PFSK-1 (cell line): ENCODE measurements around the gene ACSF2.

ENCODE experiments used
- FOXP2 ChIP-seq: optimal IDR thresholded peaks from 2 replicates; pipeline ENCODE3; 2011; ENCODE audit warnings: borderline replicate concordance, control low read depth, inconsistent platforms; ENCODE audit not compliant: insufficient read depth; ENCODE audit errors: extremely low read length, extremely low read depth
- POLR2AphosphoS5 ChIP-seq: IDR thresholded peaks from 2 replicates; pipeline ENCODE4 v1.6.1; 2012; ENCODE audit warnings: low read depth, mild to moderate bottlenecking, control low read depth, low read length, moderate library complexity
- SIN3A ChIP-seq: IDR thresholded peaks from 2 replicates; pipeline ENCODE4 v1.6.1; 2012; ENCODE audit warnings: mild to moderate bottlenecking, low read length, moderate library complexity, borderline replicate concordance; ENCODE audit not compliant: insufficient read depth
- TAF1 ChIP-seq: IDR thresholded peaks from 2 replicates; pipeline ENCODE4 v1.6.1; 2012; ENCODE audit warnings: low read length, control low read depth, borderline replicate concordance; ENCODE audit not compliant: insufficient read depth
- TF ChIP-seq, protein P1 (sequence below), 2 experiments: IDR thresholded peaks; 2 replicates each; pipeline versions ENCODE4 v1.6.1 to v1.8.0; 2011 to 2012; ENCODE audit warnings: low read depth in 2 of 2, low read length in 2 of 2, control low read depth in 1 of 2, inconsistent platforms in 1 of 2, mild to moderate bottlenecking in 1 of 2, moderate library complexity in 1 of 2; ENCODE audit not compliant: insufficient read depth in 1 of 2

ACSF2 gene

DNA sequence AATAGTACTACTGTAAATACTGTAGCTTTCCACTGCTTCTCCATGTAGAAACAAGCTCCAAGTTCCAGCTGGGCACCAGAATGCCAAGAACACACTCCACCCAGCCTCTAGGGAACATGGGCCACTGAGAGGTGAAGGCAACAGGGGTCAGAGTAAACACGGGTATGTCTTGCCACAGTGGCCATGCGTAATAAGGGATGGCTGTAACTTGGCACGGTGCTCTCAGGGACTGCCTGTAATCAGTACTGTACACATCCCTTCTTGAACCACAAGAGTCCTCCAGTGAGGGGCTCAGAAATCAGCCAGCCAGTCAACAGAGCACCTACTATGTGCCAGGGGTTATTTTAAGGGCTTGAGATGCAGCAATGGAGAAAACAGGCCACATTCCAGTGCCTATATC lies 39.5 kb upstream of the ACSF2 start:
- no peak for TF ChIP-seq TAF1

DNA sequence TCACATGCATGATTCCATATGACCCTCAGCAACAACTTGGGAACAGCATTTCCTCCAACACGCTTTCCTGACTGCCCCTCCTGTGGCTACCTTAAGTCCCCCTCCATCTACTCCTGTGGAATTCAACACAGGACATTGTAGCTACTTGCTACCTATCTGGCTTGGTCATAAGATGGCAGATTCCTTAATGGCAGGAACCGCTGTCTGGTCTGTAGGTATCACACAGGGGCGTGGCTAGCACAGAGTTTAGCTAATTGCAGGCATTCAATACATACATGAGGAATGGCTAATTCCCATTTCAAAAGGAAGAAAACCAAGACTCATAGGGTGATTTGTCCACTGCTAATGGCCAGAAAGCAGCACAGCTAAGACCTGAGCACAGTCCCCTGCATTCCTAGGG lies 37.3 kb upstream of the ACSF2 start:
- TF ChIP-seq FOXP2 (no peak), TAF1 (no peak), POLR2AphosphoS5 (no peak)
- TF ChIP-seq, protein P1, sequence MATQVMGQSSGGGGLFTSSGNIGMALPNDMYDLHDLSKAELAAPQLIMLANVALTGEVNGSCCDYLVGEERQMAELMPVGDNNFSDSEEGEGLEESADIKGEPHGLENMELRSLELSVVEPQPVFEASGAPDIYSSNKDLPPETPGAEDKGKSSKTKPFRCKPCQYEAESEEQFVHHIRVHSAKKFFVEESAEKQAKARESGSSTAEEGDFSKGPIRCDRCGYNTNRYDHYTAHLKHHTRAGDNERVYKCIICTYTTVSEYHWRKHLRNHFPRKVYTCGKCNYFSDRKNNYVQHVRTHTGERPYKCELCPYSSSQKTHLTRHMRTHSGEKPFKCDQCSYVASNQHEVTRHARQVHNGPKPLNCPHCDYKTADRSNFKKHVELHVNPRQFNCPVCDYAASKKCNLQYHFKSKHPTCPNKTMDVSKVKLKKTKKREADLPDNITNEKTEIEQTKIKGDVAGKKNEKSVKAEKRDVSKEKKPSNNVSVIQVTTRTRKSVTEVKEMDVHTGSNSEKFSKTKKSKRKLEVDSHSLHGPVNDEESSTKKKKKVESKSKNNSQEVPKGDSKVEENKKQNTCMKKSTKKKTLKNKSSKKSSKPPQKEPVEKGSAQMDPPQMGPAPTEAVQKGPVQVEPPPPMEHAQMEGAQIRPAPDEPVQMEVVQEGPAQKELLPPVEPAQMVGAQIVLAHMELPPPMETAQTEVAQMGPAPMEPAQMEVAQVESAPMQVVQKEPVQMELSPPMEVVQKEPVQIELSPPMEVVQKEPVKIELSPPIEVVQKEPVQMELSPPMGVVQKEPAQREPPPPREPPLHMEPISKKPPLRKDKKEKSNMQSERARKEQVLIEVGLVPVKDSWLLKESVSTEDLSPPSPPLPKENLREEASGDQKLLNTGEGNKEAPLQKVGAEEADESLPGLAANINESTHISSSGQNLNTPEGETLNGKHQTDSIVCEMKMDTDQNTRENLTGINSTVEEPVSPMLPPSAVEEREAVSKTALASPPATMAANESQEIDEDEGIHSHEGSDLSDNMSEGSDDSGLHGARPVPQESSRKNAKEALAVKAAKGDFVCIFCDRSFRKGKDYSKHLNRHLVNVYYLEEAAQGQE (IDR thresholded peaks at IDR 0.05; ENCODE audit: insufficient read depth in 1 of 2, low read depth in 2 of 2, low read length in 2 of 2), result no peak

DNA sequence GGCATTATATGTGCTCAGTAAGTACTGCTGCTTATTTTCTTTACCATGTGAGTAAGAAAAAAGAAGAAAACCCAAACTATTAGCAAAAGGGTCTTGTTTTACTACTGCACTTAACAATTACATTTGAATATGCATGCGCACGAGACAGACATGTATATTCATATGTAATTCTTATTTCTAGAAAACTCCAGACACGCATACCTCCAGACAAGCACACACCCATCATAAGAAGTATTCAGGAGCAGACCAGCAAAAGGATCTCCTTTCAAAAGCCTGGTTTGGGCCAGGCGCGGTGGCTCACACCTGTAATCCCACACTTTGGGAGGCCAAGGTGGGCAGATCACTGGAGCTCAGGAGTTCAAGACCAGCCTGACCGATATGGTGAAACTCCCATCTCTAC lies 36.5 kb upstream of the ACSF2 start:
- no peak for TF ChIP-seq SIN3A
- TF ChIP-seq TAF1, result no peak
- TF ChIP-seq, protein P1 (IDR thresholded peaks at IDR 0.05; ENCODE audit: insufficient read depth in 1 of 2, low read depth in 2 of 2, low read length in 2 of 2), result no peak
- TF ChIP-seq FOXP2, result no peak
- TF ChIP-seq POLR2AphosphoS5, result no peak

DNA sequence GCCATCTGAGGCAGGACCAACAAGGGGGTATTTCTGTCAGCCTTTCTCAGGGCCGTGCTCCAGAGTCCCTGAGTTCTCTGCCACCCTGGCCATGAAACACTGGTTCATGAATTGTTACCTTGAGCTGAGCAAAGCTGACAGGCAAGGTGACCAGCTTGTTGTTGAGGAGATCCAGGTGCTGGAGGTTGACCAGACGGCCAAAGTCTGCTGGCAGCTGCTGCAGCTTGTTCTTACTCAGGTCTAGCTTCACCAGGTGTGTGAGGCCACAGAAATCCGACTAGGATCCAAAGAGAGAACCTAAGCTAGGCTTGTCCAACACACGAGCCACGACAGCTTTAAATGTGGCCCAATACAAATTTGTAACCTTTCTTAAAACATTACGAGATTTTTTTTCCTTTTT lies 33.4 kb upstream of the ACSF2 start:
- TF ChIP-seq, protein P1 (IDR thresholded peaks at IDR 0.05; ENCODE audit: insufficient read depth in 1 of 2, low read depth in 2 of 2, low read length in 2 of 2), result no peak
- TF ChIP-seq SIN3A (no peak), FOXP2 (no peak), POLR2AphosphoS5 (no peak), TAF1 (no peak)

DNA sequence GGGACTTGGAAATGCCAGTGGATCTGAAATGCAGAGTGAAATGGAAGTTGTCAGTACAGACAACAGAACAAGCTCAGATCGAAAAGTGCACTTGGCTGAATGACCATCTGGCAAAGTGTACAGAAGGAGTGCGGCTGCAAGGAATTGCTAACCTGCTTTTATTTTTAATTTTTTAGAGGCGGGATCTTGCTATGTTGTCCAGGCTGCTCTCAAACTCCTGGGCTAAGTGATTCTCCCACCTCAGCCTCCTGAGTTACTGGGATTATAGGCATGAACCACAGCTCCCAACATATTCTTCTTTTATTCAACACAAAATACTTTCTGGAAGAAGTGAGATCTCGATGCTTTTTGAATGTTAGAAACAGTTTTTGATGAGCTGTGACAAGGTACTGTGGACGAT lies 32.3 kb upstream of the ACSF2 start:
- TF ChIP-seq, protein P1 (IDR thresholded peaks at IDR 0.05; ENCODE audit: insufficient read depth in 1 of 2, low read depth in 2 of 2, low read length in 2 of 2), result no peak
- TF ChIP-seq SIN3A (no peak), FOXP2 (no peak), TAF1 (no peak), POLR2AphosphoS5 (no peak)
